C4-2B (cell line): ENCODE measurements around the gene ZNF138.

Experiments used
- ZFX ChIP-seq: fragments of 450-650 bp; IDR thresholded peaks from 2 replicates; pipeline ENCODE4 v1.6.1; 2017
- TF ChIP-seq, protein P1 (sequence below): fragments of 450-650 bp; conservative IDR thresholded peaks from 2 replicates; pipeline ENCODE4 v1.5.1; 2017; ENCODE audit warnings: mild to moderate bottlenecking

DNA sequence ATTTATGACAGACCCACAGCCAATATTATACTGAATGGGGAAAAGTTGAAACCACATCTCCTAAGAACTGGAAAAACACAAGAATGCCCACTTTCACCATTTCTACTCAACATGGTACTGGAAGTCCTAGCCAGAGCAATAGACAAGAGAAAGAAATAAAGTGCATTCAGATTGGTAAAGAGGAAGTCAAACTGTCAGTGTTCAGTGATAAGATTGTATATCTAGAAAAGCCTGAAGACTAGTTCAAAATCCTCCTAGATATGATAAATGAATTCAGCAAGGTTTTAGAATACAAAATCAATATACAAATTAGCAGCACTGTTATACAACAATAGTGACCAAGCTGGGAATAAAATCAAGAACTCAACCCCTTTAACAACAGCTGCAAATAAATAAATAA is 6.9 kb upstream of the ZNF138 start:
- TF ChIP-seq, protein P1, sequence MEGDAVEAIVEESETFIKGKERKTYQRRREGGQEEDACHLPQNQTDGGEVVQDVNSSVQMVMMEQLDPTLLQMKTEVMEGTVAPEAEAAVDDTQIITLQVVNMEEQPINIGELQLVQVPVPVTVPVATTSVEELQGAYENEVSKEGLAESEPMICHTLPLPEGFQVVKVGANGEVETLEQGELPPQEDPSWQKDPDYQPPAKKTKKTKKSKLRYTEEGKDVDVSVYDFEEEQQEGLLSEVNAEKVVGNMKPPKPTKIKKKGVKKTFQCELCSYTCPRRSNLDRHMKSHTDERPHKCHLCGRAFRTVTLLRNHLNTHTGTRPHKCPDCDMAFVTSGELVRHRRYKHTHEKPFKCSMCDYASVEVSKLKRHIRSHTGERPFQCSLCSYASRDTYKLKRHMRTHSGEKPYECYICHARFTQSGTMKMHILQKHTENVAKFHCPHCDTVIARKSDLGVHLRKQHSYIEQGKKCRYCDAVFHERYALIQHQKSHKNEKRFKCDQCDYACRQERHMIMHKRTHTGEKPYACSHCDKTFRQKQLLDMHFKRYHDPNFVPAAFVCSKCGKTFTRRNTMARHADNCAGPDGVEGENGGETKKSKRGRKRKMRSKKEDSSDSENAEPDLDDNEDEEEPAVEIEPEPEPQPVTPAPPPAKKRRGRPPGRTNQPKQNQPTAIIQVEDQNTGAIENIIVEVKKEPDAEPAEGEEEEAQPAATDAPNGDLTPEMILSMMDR, result no peak
- TF ChIP-seq ZFX, result no peak
